Mesenchymal stem cell (in vitro differentiated cells and primary cell): ENCODE results near the gene DNAI2.

Experiments used
- DNase-seq: peaks from one replicate; pipeline ENCODE4 v3.0.0-alpha.2; 2013
- H2AFZ ChIP-seq: one replicate; pipeline ENCODE4 v1.6.1; 2013; ENCODE audit warnings: low read depth, mild to moderate bottlenecking, control low read depth, inconsistent platforms, low read length, moderate library complexity
- H2AK5ac ChIP-seq: 2 replicates; pipeline ENCODE4 v1.6.1; 2013; ENCODE audit warnings: low read length, moderate library complexity, mild to moderate bottlenecking, inconsistent platforms; ENCODE audit not compliant: severe bottlenecking
- H2BK120ac ChIP-seq: one replicate; pipeline ENCODE4 v1.6.1; 2013; ENCODE audit warnings: low read depth, mild to moderate bottlenecking, inconsistent platforms, low read length, moderate library complexity
- H2BK12ac ChIP-seq, 2 experiments: one replicate each; pipeline ENCODE4 v1.6.1; 2013; ENCODE audit warnings: inconsistent platforms in 2 of 2, low read length in 2 of 2, mild to moderate bottlenecking in 2 of 2, moderate library complexity in 2 of 2, control low read depth in 1 of 2
- H2BK15ac ChIP-seq: one replicate; pipeline ENCODE4 v1.6.1; 2013; ENCODE audit warnings: mild to moderate bottlenecking, low read depth, inconsistent platforms; ENCODE audit not compliant: poor library complexity, severe bottlenecking
- H2BK5ac ChIP-seq: 2 replicates; pipeline ENCODE4 v1.6.1; 2013; ENCODE audit warnings: low read depth, mild to moderate bottlenecking, low read length, control low read depth, inconsistent platforms; ENCODE audit not compliant: poor library complexity, severe bottlenecking
- H3K14ac ChIP-seq, 2 experiments: one replicate each; pipeline ENCODE4 v1.6.1; 2013; ENCODE audit warnings: inconsistent platforms in 2 of 2, low read length in 2 of 2, control low read depth in 1 of 2, mild to moderate bottlenecking in 1 of 2, moderate library complexity in 1 of 2
- H3K18ac ChIP-seq, 2 experiments: one replicate each; pipeline ENCODE4 v1.6.1; 2013; ENCODE audit warnings: inconsistent platforms in 2 of 2, low read length in 2 of 2, control low read depth in 1 of 2, low read depth in 1 of 2, mild to moderate bottlenecking in 1 of 2
- H3K23ac ChIP-seq, 2 experiments: one replicate each; pipeline ENCODE4 v1.6.1; 2013; ENCODE audit warnings: inconsistent platforms in 2 of 2, low read length in 2 of 2, mild to moderate bottlenecking in 2 of 2, moderate library complexity in 2 of 2, control low read depth in 1 of 2
- H3K27ac ChIP-seq: 2 replicates; pipeline ENCODE4 v1.5.1; 2013; ENCODE audit warnings: mild to moderate bottlenecking, moderate library complexity, low read length, control low read depth, inconsistent platforms; ENCODE audit not compliant: poor library complexity, severe bottlenecking
- H3K27me3 ChIP-seq, 2 experiments: 2 replicates each; pipeline versions ENCODE4 v1.6.1 to v1.7.0; 2013; ENCODE audit warnings: low read length in 2 of 2, mild to moderate bottlenecking in 2 of 2, moderate library complexity in 2 of 2, control low read depth in 1 of 2, inconsistent platforms in 1 of 2; ENCODE audit not compliant: control insufficient read depth in 1 of 2, insufficient read depth in 1 of 2
- H3K36me3 ChIP-seq, 2 experiments: 2 replicates each; pipeline versions ENCODE4 v1.6.1 to v1.7.0; 2013; ENCODE audit warnings: low read length in 2 of 2, control low read depth in 1 of 2, inconsistent platforms in 1 of 2, low read depth in 1 of 2, mild to moderate bottlenecking in 1 of 2; ENCODE audit not compliant: insufficient read depth in 2 of 2, control insufficient read depth in 1 of 2
- H3K4ac ChIP-seq, 2 experiments: one replicate each; pipeline ENCODE4 v1.6.1; 2013; ENCODE audit warnings: inconsistent platforms in 2 of 2, low read length in 2 of 2, mild to moderate bottlenecking in 2 of 2, moderate library complexity in 2 of 2, control low read depth in 1 of 2, low read depth in 1 of 2
- H3K4me1 ChIP-seq: 2 replicates; pipeline ENCODE4 v1.6.1; 2013; ENCODE audit warnings: low read depth, low read length, control low read depth; ENCODE audit not compliant: control insufficient read depth, insufficient read depth
- H3K4me2 ChIP-seq: 2 replicates; pipeline ENCODE4 v1.6.1; 2013; ENCODE audit warnings: low read length, mild to moderate bottlenecking, inconsistent platforms; ENCODE audit not compliant: poor library complexity, severe bottlenecking
- H3K4me3 ChIP-seq, 2 experiments: 2 replicates each; pipeline versions ENCODE4 v1.5.1 to v1.7.0; 2013; ENCODE audit warnings: low read length in 2 of 2, mild to moderate bottlenecking in 2 of 2, control low read depth in 1 of 2, low read depth in 1 of 2; ENCODE audit not compliant: insufficient read depth in 1 of 2
- H3K79me1 ChIP-seq: replicated peaks from 2 replicates; pipeline ENCODE4 v1.6.1; 2013; ENCODE audit warnings: mild to moderate bottlenecking, control low read depth, low read length, inconsistent platforms; ENCODE audit not compliant: poor library complexity, severe bottlenecking
- H3K9ac ChIP-seq: 2 replicates; pipeline ENCODE4 v1.7.0; 2013; ENCODE audit warnings: mild to moderate bottlenecking, low read length, moderate library complexity
- H3K9me3 ChIP-seq: 2 replicates; pipeline ENCODE4 v1.7.0; 2013; ENCODE audit warnings: mild to moderate bottlenecking, low read length; ENCODE audit not compliant: control insufficient read depth
- H4K8ac ChIP-seq: one replicate; pipeline ENCODE4 v1.6.1; 2013; ENCODE audit warnings: inconsistent platforms, mild to moderate bottlenecking, low read length, moderate library complexity
- H4K91ac ChIP-seq: one replicate; pipeline ENCODE4 v1.6.1; 2013; ENCODE audit warnings: mild to moderate bottlenecking, low read length, inconsistent platforms
- WGBS: methylation state at CpG from one replicate; pipeline ENCODE4 v1.1.7; 2013; ENCODE audit warnings: mixed read lengths; 5-methylcytosine and 5-hydroxymethylcytosine counted together

The DNAI2 gene

GRCh38 chr17:74314877-74315276, 40.8 kb downstream of the DNAI2 start:
- Histone ChIP-seq H3K36me3 (no peaks in the 10 kb centered on the region), H3K4me2 (no peak overlapping the region), H2BK120ac (no peak overlapping the region), H3K23ac (no peak overlapping the region), H3K4me3 (no peak overlapping the region), H2BK15ac (no peak overlapping the region), H2AFZ (no peak overlapping the region), H2BK5ac (no peak overlapping the region), H3K9ac (no peak overlapping the region), H3K18ac (no peak overlapping the region), H2BK12ac (no peak overlapping the region), H4K8ac (no peak overlapping the region), H3K27me3 (peaks cover 0 to 38% of the 10 kb centered on the region in 2 experiments), H3K4me1 (no peaks in the 10 kb centered on the region), H2AK5ac (no peak overlapping the region), H3K4ac (no peak overlapping the region), H3K14ac (no peak overlapping the region), H4K91ac (no peak overlapping the region), H3K9me3 (no peaks in the 10 kb centered on the region), H3K79me1 (no peaks in the 10 kb centered on the region), H3K27ac (no peak overlapping the region)
- no peak for DNase-seq
- 81% methylated on average over 15 of the region's 15 CpGs for WGBS

- no peak overlapping the region for H3K4me2 ChIP-seq
- no peak overlapping the region for H3K14ac ChIP-seq
- H2AFZ ChIP-seq = no peak overlapping the region
- no peaks in the 10 kb centered on the region for H3K4me1 ChIP-seq
- no peaks in the 10 kb centered on the region for H3K9me3 ChIP-seq
- no peak overlapping the region for H2BK120ac ChIP-seq
- H2BK5ac ChIP-seq = no peak overlapping the region
- H3K27ac ChIP-seq = no peak overlapping the region
- H3K23ac ChIP-seq = no peak overlapping the region
- no peak overlapping the region for H3K18ac ChIP-seq
- no peaks in the 10 kb centered on the region for H3K79me1 ChIP-seq
- no peak for DNase-seq
- 63% methylated on average over 10 of the region's 10 CpGs for WGBS
- H3K9ac ChIP-seq = no peak overlapping the region
- H3K4ac ChIP-seq = no peak overlapping the region
- no peak overlapping the region for H2BK15ac ChIP-seq
- no peak overlapping the region for H3K4me3 ChIP-seq
- no peak overlapping the region for H2AK5ac ChIP-seq
- peaks cover 4 to 43% of the 10 kb centered on the region in 2 experiments for H3K27me3 ChIP-seq
- no peaks in the 10 kb centered on the region for H3K36me3 ChIP-seq
- H4K8ac ChIP-seq = no peak overlapping the region
- H2BK12ac ChIP-seq = no peak overlapping the region
- no peak overlapping the region for H4K91ac ChIP-seq
These were observed 42.2 kb downstream of the DNAI2 start for GRCh38 chr17:74316220-74316619.

- H3K23ac ChIP-seq = no peak overlapping the region
- H3K4me1 ChIP-seq = no peaks in the 10 kb centered on the region
- H3K9ac ChIP-seq = no peak overlapping the region
- no peak overlapping the region for H2AFZ ChIP-seq
- no peak for DNase-seq
- no peaks in the 10 kb centered on the region for H3K36me3 ChIP-seq
- no peak overlapping the region for H2BK120ac ChIP-seq
- no peak overlapping the region for H3K4me3 ChIP-seq
- H3K79me1 ChIP-seq = no peaks in the 10 kb centered on the region
- H2BK15ac ChIP-seq = no peak overlapping the region
- no peak overlapping the region for H2BK12ac ChIP-seq
- no peak overlapping the region for H3K18ac ChIP-seq
- no peak overlapping the region for H2AK5ac ChIP-seq
- no peak overlapping the region for H3K14ac ChIP-seq
- H2BK5ac ChIP-seq = no peak overlapping the region
- no peak overlapping the region for H3K27ac ChIP-seq
- H3K27me3 ChIP-seq = peaks cover 12 to 50% of the 10 kb centered on the region in 2 experiments
- H3K4me2 ChIP-seq = no peak overlapping the region
- H3K9me3 ChIP-seq = peaks cover 3% of the 10 kb centered on the region
- no peak overlapping the region for H4K91ac ChIP-seq
- no peak overlapping the region for H4K8ac ChIP-seq
- 78% methylated on average over 16 of the region's 16 CpGs for WGBS
- H3K4ac ChIP-seq = no peak overlapping the region
These were observed 43.0 kb downstream of the DNAI2 start for GRCh38 chr17:74317071-74317470.

- Histone ChIP-seq H4K8ac (no peak overlapping the region), H3K4me3 (no peak overlapping the region), H3K9me3 (peaks cover 4% of the 10 kb centered on the region), H3K18ac (no peak overlapping the region), H3K27me3 (peaks cover 16 to 45% of the 10 kb centered on the region in 2 experiments), H2BK120ac (no peak overlapping the region), H3K36me3 (no peaks in the 10 kb centered on the region), H3K27ac (no peak overlapping the region), H3K4me2 (no peak overlapping the region), H2AFZ (no peak overlapping the region), H3K79me1 (no peaks in the 10 kb centered on the region), H3K4me1 (no peaks in the 10 kb centered on the region), H3K14ac (no peak overlapping the region), H3K23ac (no peak overlapping the region), H3K4ac (no peak overlapping the region), H4K91ac (no peak overlapping the region), H2BK15ac (no peak overlapping the region), H2BK5ac (no peak overlapping the region), H3K9ac (no peak overlapping the region), H2AK5ac (no peak overlapping the region), H2BK12ac (no peak overlapping the region)
- DNase-seq = no peak
- 91% methylated on average over 10 of the region's 10 CpGs for WGBS
These were observed 44.4 kb downstream of the DNAI2 start for GRCh38 chr17:74318391-74318790.
